GM12892 (cell line): ENCODE measurements around the gene ELMOD3.

ENCODE experiments used
- POLR2A ChIP-seq: IDR thresholded peaks from 2 replicates; pipeline ENCODE4 v1.6.1; 2011; ENCODE audit warnings: low read depth, low read length, control low read depth
- TAF1 ChIP-seq: IDR thresholded peaks from 2 replicates; pipeline ENCODE4 v1.6.1; 2011; ENCODE audit warnings: low read depth, mild to moderate bottlenecking, control low read depth, low read length, borderline replicate concordance

GRCh38 chr2:85388878-85389538 lies 34.4 kb downstream of the ELMOD3 start:
- no peak for TF ChIP-seq POLR2A
- TF ChIP-seq TAF1 = no peak
